Measurements from ENCODE around the gene MYO3B. TPM values are rescaled to one million over a fixed set of nuclear protein-coding genes. Genes with fewer than 3 reads are reported as not detected.

Gene MYO3B
- total and polyA plus RNA-seq, 2 donors (not counting 3 experiments of a cell fraction or from before 2014, with no cell fraction given): 0.03 TPM; not detected in 1

GRCh38 chr2:170170281-170171040 is 7.5 kb upstream of the MYO3B start:
- H3K4me3 ChIP-seq (replicated peaks in 1 of 3; ENCODE audit: insufficient read depth in 1 of 3, low read depth in 1 of 3, low read length in 3 of 3): no peak overlapping the region
- H3K9me3 ChIP-seq (replicated peaks; ENCODE audit: control insufficient read depth, insufficient read depth, low read length): no peaks in the 10 kb centered on the region
- H3K4me2 ChIP-seq (ENCODE audit: insufficient read depth, low read length): no peak overlapping the region
- DNase-seq (ENCODE audit: low read depth, low spot score): no peak
- intact Hi-C loops (cut with micrococcal nuclease) (no loop called here), dilution Hi-C loops (cut with MboI; ENCODE audit: extremely low pct_ligation_motif_present, low sequenced_read_pairs) (no loop called here)
- ChIA-PET POLR2A (no interaction called here), CTCF (interaction anchor here (1.3 kb wide), 1 partner anchor 15 kb away, joined by 3 read pairs; no protein-coding TSS in a partner anchor)
- no peaks in the 10 kb centered on the region for H3K36me3 ChIP-seq (ENCODE audit: control insufficient read depth in 2 of 2, extremely low read depth in 1 of 2, insufficient read depth in 2 of 2, low read length in 2 of 2)
- no peaks in the 10 kb centered on the region for H3K4me1 ChIP-seq (ENCODE audit: control insufficient read depth, extremely low read depth, insufficient read depth, low read length)
- no peaks in the 10 kb centered on the region for H3K9me1 ChIP-seq (replicated peaks; ENCODE audit: control insufficient read depth, extremely low read depth, insufficient read depth, low read length)
- no peak overlapping the region for H2AFZ ChIP-seq (ENCODE audit: low read depth, low read length)
- no peak overlapping the region for H3K9ac ChIP-seq (replicated peaks; ENCODE audit: extremely low read depth, insufficient read depth, low read length)
- no peak overlapping the region for H3K27ac ChIP-seq (ENCODE audit: insufficient read depth, low read depth, low read length)
- TF ChIP-seq EZH2 (IDR thresholded peaks at IDR 0.05; ENCODE audit: borderline replicate concordance, low read depth, low read length, severe bottlenecking) (no peak), GATA2 (IDR thresholded peaks at IDR 0.05; ENCODE audit: insufficient read depth, insufficient read length, low read depth, low read length) (no peak), MAX (IDR thresholded peaks at IDR 0.05; ENCODE audit: insufficient read depth, insufficient read length) (no peak), MYC (IDR thresholded peaks at IDR 0.05; ENCODE audit: low read depth, low read length) (no peak), POLR2AphosphoS5 (IDR thresholded peaks at IDR 0.05; ENCODE audit: insufficient read depth, low read depth, low read length) (no peak), JUN (IDR thresholded peaks at IDR 0.05; ENCODE audit: borderline replicate concordance, insufficient read depth, insufficient read length, low read depth) (no peak), FOS (IDR thresholded peaks at IDR 0.05; ENCODE audit: borderline replicate concordance, insufficient read depth, low read length) (no peak), POLR2A (IDR thresholded peaks at IDR 0.05; ENCODE audit: low read depth, low read length) (no peak)
- TF ChIP-seq, protein P1, sequence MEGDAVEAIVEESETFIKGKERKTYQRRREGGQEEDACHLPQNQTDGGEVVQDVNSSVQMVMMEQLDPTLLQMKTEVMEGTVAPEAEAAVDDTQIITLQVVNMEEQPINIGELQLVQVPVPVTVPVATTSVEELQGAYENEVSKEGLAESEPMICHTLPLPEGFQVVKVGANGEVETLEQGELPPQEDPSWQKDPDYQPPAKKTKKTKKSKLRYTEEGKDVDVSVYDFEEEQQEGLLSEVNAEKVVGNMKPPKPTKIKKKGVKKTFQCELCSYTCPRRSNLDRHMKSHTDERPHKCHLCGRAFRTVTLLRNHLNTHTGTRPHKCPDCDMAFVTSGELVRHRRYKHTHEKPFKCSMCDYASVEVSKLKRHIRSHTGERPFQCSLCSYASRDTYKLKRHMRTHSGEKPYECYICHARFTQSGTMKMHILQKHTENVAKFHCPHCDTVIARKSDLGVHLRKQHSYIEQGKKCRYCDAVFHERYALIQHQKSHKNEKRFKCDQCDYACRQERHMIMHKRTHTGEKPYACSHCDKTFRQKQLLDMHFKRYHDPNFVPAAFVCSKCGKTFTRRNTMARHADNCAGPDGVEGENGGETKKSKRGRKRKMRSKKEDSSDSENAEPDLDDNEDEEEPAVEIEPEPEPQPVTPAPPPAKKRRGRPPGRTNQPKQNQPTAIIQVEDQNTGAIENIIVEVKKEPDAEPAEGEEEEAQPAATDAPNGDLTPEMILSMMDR (IDR thresholded peaks at IDR 0.05; ENCODE audit: extremely low read depth in 1 of 2, insufficient read depth in 1 of 2, low read depth in 1 of 2, low read length in 2 of 2): no peak
- H3K79me2 ChIP-seq (ENCODE audit: control insufficient read depth, insufficient read depth, low read length): no peaks in the 10 kb centered on the region
- BruUV-seq (replicated peaks): no TSS peak
- no peaks in the 10 kb centered on the region for H4K20me1 ChIP-seq (replicated peaks; ENCODE audit: control insufficient read depth, extremely low read depth, insufficient read depth, low read length)
- no peak for FAIRE-seq
- H3K27me3 ChIP-seq (ENCODE audit: control insufficient read depth in 2 of 2, insufficient read depth in 2 of 2, low read length in 2 of 2): no peaks in the 10 kb centered on the region
